LoVo (cell line): ENCODE results near the gene F2RL3.
A peak's percentile ranks its signal among the peaks of the same experiment; 100 is the strongest.
"Not testable (repeated sequence)": the region's sequence is repeated elsewhere in the genome, so short reads cannot be mapped to it uniquely, and the experiment has no call there.

Source experiments
- DNase-seq: peaks from one replicate; pipeline ENCODE4 v3.0.0-alpha.2; 2016; ENCODE audit warnings: low spot score

The F2RL3 gene

GRCh38 chr19:16874978-16875299, 13.9 kb upstream of the F2RL3 start:
- DNase-seq = not testable (repeated sequence)

DNA sequence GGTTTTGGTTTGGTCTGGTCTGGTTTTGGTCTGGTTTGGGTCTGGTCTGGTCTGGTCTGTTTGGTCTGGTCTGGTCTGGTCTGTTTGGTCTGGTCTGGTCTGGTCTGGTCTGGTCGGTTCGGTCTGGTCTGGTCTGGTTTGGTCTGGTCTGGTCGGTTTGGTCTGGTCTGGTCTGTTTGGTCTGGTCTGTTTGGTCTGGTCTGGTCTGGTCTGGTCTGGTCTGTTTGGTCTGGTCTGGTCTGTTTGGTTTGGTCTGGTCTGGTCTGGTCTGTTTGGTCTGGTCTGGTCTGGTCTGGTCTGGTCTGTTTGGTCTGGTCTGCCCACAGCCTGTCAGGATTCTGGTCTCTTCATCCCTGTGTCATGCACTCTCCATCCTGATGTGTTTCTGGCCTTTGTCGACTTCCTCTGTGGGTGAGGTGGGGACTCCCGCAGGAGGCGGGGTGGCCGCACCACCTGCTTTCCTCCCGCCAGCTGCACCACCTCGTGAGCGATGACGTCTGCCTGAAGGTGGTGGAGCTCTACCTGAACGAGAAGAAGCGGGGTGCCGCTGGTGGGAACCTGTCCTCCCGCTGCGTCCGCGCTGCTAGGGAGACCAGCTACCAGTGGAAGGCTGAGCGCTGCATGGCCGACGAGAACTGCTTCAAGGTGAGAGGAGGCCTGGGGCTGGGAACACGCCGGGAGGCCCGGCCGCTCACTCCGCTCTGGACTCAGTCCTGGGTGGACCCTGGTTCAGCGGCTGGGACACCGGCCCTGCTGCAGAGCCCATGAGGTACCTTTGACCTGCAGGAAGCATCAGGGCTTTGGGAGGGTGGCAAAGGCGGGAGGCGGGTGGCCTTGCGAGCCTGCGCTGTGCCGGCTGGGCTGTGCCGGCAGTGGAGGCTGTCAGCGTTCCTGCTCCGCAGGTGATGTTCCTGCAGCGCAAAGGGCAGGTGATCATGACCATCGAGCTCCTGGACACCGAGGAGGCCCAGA, 12.9 kb upstream of the F2RL3 start:
- no peak for DNase-seq

GRCh38 chr19:16876904-16877361, 11.9 kb upstream of the F2RL3 start:
- DNase-seq = no peak

DNA sequence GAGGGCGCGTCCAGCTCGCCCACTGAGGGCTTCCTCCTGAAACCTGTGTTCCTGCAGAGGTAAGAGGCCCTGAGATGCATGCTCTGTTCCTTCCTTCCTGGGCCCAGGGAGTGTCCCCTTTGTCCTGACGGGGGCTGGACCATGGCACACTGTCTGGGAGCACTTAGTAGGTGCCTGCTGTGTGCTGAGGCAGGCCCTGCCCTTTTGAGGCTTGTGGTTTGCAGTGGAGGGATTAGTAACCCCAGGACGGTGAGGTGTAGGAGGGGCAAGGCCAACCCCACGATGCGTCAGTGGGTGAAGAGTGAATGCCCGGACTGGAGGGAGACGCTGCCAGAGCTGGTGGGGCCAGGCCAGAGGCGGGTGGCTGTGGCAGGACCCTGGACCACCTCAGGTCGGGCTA, 11.2 kb upstream of the F2RL3 start:
- no peak for DNase-seq

DNA sequence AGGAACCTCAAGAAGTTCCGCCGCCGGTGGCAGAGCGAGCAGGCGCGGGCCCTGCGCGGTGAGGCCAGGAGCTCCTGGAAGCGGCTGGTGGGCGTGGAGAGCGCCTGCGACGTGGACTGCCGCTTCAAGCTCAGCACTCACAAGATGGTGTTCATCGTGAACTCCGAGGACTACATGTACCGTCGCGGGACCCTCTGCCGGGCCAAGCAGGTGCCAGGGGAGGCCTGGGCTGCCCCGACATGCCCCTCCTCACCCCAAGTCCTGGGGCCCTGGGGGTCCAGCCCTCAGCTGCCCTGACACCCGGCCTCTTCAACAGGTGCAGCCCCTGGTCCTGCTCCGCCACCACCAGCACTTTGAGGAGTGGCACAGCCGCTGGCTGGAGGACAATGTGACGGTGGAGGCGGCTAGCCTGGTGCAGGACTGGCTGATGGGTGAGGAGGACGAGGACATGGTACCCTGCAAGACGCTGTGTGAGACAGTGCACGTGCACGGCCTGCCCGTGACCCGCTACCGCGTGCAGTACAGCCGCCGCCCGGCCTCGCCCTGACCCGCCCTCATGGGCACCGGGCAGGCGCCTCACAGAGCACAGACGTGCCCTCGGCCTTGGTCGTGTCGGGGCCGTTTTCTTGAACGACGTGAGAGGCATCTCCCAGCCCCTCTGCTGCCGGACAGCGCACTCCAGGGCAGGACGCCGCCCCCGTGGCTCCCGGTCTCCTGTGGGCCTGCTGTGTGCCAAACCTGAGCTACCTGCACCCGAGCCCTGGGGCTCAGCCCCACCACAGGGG, 10.4 kb upstream of the F2RL3 start:
- no peak for DNase-seq

GRCh38 chr19:16880884-16881554, 7.8 kb upstream of the F2RL3 start:
- DNase-seq = no peak

- no peak for DNase-seq
Observed at GRCh38 chr19:16882146-16882545, 6.7 kb upstream of the F2RL3 start.

- no peak for DNase-seq
Observed at GRCh38 chr19:16883522-16883921, 5.3 kb upstream of the F2RL3 start.

- DNase-seq = no peak
Observed at GRCh38 chr19:16885166-16885565, 3.6 kb upstream of the F2RL3 start.

GRCh38 chr19:16886305-16886880, 2.4 kb upstream of the F2RL3 start:
- peak; percentile 15 for DNase-seq

DNA sequence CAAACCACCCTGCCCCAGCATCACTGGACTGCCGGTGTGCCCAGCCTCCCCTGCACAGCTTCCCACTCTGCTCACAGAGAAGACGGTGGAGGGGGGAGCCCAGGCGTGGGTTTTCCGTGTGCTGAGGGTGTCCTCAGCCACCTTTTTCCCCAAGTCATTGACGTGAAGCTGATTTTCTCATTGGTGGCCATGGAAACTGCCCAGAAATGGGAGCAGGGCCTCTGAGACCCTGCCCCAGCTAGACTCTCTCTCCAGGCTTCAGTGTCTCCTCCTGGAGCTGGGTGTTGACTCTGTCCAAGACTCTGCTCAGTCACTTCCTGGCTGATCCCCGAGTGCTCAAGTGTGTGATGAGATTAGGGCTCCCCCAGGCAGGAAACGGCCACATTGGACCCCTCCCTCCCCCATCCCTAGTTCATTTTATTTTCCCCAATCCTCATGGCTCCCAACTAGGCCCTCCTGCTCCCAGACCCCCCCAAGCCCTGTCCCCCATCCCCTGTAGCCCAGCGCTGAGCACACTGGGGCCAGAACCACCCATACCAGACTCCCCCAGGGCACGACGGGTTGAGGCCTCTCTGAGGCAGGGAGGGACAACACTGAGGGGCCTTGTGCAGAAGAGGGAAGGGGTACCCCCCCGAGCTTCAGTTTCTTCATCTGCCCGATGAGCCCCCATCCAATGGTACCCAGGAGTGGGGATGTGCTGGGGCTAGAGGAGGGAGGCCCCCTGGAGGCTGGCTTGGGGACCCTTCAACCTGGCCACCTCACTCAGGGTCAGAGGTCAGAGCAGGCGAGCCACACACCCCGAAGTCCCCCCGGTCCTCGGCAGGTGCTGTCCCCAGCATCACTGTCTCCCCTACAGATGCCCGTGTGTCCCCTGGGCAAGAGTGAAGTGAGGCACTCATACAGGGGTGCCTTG, 1.2 kb upstream of the F2RL3 start:
- DNase-seq = no peak

- DNase-seq = no peak
Observed at GRCh38 chr19:16889366-16889882, 625 bp downstream of the F2RL3 start.

DNA sequence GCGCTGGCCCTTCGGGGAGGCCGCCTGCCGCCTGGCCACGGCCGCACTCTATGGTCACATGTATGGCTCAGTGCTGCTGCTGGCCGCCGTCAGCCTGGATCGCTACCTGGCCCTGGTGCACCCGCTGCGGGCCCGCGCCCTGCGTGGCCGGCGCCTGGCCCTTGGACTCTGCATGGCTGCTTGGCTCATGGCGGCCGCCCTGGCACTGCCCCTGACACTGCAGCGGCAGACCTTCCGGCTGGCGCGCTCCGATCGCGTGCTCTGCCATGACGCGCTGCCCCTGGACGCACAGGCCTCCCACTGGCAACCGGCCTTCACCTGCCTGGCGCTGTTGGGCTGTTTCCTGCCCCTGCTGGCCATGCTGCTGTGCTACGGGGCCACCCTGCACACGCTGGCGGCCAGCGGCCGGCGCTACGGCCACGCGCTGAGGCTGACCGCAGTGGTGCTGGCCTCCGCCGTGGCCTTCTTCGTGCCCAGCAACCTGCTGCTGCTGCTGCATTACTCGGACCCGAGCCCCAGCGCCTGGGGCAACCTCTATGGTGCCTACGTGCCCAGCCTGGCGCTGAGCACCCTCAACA, 1.2 kb downstream of the F2RL3 start:
- DNase-seq = no peak

GRCh38 chr19:16890461-16891184, 1.8 kb downstream of the F2RL3 start:
- no peak for DNase-seq

DNA sequence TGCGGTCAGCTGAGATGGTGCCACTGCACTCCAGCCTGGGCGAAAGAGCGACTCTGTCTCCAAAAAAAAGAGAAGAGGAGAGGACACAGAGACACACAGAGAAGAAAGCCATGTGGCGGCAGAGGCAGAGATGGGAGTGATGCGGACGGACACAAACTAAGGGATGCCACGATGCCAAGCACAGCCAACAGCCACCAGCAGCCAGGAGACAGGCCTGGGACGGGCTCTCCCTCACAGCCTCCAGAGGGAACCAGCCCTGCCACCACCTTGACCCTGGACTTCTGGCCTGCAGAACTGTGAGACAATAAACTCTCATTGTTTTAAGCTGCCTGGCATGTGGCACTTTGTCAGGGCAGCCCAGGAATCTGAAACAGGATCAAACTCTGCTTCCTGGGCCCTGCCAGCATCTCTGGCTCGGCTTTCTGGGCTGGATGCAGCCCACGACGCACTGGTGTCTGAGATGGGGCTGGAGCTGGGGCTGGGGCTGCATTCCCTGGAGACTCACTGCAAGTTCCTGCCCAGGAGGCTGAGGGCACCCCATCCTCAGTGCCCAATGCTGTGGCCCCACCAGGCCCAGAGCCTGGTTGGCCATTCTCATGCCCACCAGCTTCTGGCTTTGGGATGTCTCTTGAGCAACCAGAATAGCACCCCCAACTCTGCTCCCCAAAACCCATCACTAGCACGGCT, 3.0 kb downstream of the F2RL3 start:
- DNase-seq = no peak

DNA sequence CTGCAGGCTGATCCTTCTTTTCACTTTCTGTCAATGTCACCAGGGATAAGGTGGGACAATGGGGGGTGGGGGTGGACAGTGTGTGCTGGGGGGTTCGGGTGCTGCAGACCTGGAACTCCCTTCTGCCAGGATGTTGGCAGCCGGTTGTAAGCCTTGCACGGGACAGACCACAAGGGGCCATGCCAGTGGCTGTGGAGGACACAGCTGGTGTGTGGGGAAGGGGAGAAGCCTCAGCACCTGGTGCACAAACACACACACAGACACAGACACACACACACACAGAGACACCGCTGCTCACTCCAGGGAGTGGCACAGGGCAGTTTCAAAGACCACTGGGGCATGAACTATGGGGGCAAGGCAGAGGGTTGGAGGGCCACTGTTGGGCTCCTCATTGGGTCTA, 3.6 kb downstream of the F2RL3 start:
- no peak for DNase-seq

DNA sequence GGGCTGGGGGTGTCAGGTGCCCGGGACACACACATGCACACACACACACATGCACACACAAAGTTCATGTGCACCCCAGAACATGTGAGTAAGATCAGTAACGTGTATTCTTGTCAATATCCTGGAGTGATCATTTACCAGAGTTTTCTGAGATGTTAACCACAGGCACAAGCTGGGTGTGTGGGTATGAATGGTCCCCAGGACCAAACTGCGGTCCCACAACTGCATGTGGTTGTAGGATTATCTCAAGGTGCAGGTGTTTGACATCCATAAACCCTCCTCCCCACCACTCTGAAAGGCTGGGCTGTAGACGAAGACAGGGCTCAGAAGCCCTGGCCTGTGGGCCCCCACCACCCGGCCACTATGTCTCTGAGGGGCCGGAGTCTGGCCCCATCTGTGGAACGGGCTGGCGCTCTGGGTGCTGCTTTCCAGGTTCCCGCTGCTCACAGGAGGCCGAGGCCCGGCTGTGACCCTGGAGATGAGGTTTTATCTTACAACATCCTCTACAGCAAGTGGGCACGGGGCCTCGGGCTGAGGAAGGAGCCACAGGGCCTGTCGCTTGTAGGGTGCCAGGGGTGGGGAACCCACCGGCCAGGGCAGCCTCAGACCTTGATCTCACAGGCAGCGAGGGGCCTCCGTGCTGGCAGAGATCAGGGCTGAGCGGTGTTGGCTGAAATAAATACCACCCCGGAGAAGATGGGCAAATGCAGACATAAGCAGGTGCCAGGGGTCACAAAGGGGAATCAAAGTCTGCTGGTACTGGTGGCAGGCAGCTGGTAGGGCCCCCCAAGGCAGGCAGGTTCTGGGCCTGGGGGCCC, 4.3 kb downstream of the F2RL3 start:
- no peak for DNase-seq

DNA sequence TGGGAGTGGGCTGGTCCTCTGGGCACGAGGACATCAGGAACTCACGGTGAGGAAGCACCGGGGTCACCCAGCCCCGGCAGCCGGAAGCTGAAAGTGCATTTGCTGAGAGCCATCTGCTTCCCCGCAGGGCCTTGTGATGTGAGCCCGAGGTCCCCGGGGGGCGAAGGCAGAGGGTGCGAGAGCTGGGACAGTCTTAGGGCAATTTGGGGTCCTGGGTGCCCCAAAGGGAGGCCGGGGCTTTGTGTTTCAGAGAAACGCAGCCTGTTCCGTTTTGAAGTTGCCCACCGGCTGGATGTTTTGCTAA, 4.8 kb downstream of the F2RL3 start:
- DNase-seq = no peak

DNA sequence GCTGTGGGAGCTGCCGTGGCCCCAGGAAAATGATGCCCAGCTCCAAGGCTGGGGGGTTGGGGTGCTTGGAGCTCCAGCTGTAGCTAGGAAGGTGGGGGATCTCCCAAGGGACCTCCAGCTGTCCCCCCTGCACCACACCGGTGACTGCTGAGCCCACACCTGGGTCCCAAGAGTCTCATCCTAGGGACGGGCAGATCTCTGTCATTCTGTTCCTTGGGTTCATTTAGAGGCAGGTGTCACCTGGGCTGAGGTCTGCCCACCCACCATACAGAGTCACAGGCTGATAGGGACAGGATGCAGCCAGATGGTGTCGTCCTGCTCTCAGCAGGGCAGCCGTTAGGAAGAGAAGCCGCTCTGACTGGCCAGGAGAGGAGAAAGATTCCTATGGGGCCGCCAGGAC, 5.3 kb downstream of the F2RL3 start:
- no peak for DNase-seq
